Panc1 (cell line): Measurements from ENCODE around the gene FCMR. TPM values are rescaled to one million over a fixed set of nuclear protein-coding genes. Genes with fewer than 3 reads are reported as not detected.
A peak's percentile ranks its signal among the peaks of the same experiment; 100 is the strongest.
"Not testable (repeated sequence)": the region's sequence is repeated elsewhere in the genome, so short reads cannot be mapped to it uniquely, and the experiment has no call there.

Experiments
- ATAC-seq: fragments of 200-7000 bp; cut with Tn5 transposase; 2 replicates; pipeline ENCODE4 v1.9.1; 2020; ENCODE audit warnings: mild to moderate bottlenecking, moderate library complexity
- BruUV-seq: library from RNA; stranded (reverse); fragments of 400-500 nt; replicated peaks from 2 replicates; lab custom pipeline; 2021; lab: Mats Ljungman, UMichigan
- CTCF ChIA-PET: fragments of 300-600 bp; sonication (Branson Sonifier 250); formaldehyde crosslinking; loops from one replicate; lab custom pipeline; 2022; ENCODE audit warnings: antibody characterized with exemption; lab: Charles Lee
- POLR2A ChIA-PET: fragments of 300-600 bp; sonication (Branson Sonifier 250); formaldehyde crosslinking; loops from one replicate; lab custom pipeline; 2022; ENCODE audit warnings: antibody characterized with exemption; lab: Charles Lee
- DNase-seq: peaks from one replicate; pipeline ENCODE4 v3.0.0-alpha.2; 2010; ENCODE audit warnings: low read depth, low spot score
- H3K27ac ChIP-seq: 2 replicates; pipeline ENCODE4 v1.5.1; 2011; ENCODE audit warnings: mild to moderate bottlenecking, low read length, inconsistent platforms
- H3K27me3 ChIP-seq: fragments of 200-500 bp; sonication (Bioruptor generic); 2 replicates; pipeline ENCODE4 v1.6.0; 2014; ENCODE audit warnings: low read length, inconsistent platforms; ENCODE audit not compliant: control insufficient read depth, insufficient read depth
- H3K36me3 ChIP-seq: fragments of 200-500 bp; sonication (Bioruptor generic); 2 replicates; pipeline ENCODE4 v1.5.1; 2014; ENCODE audit warnings: inconsistent platforms, mild to moderate bottlenecking, low read length, moderate library complexity; ENCODE audit not compliant: control insufficient read depth, insufficient read depth
- H3K4me1 ChIP-seq: 2 replicates; pipeline ENCODE4 v1.5.1; 2011; ENCODE audit warnings: inconsistent platforms, mild to moderate bottlenecking, low read length, moderate library complexity; ENCODE audit not compliant: control insufficient read depth, insufficient read depth
- H3K4me3 ChIP-seq, 2 experiments: 2 replicates each; pipeline ENCODE4 v1.5.1; 2011 to 2012; ENCODE audit warnings: low read depth in 2 of 2, low read length in 2 of 2, mild to moderate bottlenecking in 2 of 2, inconsistent platforms in 1 of 2, moderate library complexity in 1 of 2
- H3K9me3 ChIP-seq: fragments of 200-500 bp; sonication (Bioruptor generic); 2 replicates; pipeline ENCODE4 v1.5.1; 2014; ENCODE audit warnings: low read depth, mild to moderate bottlenecking, inconsistent platforms, low read length, moderate library complexity; ENCODE audit not compliant: control insufficient read depth, insufficient read depth
- POLR2AphosphoS5 ChIP-seq: IDR thresholded peaks from 2 replicates; pipeline ENCODE4 v1.6.1; 2012; ENCODE audit warnings: mild to moderate bottlenecking, low read depth, low read length, moderate library complexity
- SIN3A ChIP-seq: IDR thresholded peaks from 2 replicates; pipeline ENCODE4 v1.6.1; 2012; ENCODE audit warnings: low read depth, mild to moderate bottlenecking, low read length, moderate library complexity, borderline replicate concordance; ENCODE audit not compliant: insufficient read depth
- TCF7L2 ChIP-seq: IDR thresholded peaks from 2 replicates; pipeline ENCODE4 v1.6.1; 2011; ENCODE audit warnings: mild to moderate bottlenecking, low read depth, low read length, inconsistent platforms
- in situ Hi-C: cut with HindIII; loops from 2 replicates; pipeline ENCODE4 v1.10.0; 2016; ENCODE audit warnings: low sequenced_read_pairs, low pct_unique_long_range_greater_than_20kb
- intact Hi-C: fragments of 100-400 bp; cut with micrococcal nuclease; formaldehyde crosslinking; loops from one replicate; pipeline ENCODE4 v1.10.0; 2022; ENCODE audit not compliant: unreplicated experiment
- total RNA-seq: library from RNA; stranded (reverse); gene quantifications from one replicate; pipeline ENCODE4 v1.2.1, GENCODE V29; 2021; ENCODE audit not compliant: unreplicated experiment
- TF ChIP-seq, protein P1 (sequence below), 2 experiments: IDR thresholded peaks; 2 replicates each; pipeline ENCODE4 v1.6.1; 2011 to 2012; ENCODE audit warnings: low read depth in 2 of 2, control low read depth in 1 of 2, low read length in 1 of 2, mild to moderate bottlenecking in 1 of 2, moderate library complexity in 1 of 2; ENCODE audit not compliant: insufficient read depth in 1 of 2
- TF ChIP-seq, protein P2 (sequence below): fragments of 450-650 bp; IDR thresholded peaks from 2 replicates; pipeline ENCODE4 v1.5.1; 2017; ENCODE audit warnings: mild to moderate bottlenecking

Gene FCMR
- total RNA-seq, 1 experiment from 2014 or later: 0.41 TPM

DNA sequence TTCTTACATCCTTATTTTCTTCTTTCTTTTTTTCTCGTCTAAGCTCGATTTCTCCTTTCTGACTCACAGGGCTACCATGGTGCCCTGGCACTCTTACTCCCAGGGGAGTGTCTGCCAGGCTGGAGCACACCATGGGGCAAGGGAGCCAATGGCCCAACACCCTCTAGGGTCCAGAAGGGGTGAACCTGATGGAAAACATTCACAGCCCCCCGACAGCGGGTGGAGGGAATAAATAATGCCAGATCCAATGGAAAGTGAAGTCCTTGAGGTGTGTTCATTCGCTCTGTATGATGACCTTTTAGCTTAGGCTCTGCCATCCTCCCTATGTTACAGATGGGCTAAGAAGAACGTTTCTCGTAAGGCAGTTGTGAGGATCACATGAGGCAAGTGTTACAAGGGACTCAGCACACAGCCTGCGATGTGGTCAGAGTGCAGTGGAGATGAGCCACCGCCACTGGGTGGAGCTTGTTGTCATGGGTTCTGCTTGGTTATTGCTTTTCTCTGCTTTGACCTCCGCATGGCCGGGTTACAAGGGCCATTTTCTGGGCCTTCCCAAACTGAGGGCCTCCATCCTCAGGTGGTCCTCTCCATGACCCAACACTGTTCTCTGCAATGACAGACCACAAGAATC lies 3.5 kb upstream of the FCMR start:
- ChIA-PET POLR2A (no interaction called here), CTCF (interaction anchor here (0.6 to 1.1 kb wide), 2 partner anchors 13 to 210 kb away, joined by 3 to 4 read pairs; no protein-coding TSS in a partner anchor)
- TF ChIP-seq, protein P1, sequence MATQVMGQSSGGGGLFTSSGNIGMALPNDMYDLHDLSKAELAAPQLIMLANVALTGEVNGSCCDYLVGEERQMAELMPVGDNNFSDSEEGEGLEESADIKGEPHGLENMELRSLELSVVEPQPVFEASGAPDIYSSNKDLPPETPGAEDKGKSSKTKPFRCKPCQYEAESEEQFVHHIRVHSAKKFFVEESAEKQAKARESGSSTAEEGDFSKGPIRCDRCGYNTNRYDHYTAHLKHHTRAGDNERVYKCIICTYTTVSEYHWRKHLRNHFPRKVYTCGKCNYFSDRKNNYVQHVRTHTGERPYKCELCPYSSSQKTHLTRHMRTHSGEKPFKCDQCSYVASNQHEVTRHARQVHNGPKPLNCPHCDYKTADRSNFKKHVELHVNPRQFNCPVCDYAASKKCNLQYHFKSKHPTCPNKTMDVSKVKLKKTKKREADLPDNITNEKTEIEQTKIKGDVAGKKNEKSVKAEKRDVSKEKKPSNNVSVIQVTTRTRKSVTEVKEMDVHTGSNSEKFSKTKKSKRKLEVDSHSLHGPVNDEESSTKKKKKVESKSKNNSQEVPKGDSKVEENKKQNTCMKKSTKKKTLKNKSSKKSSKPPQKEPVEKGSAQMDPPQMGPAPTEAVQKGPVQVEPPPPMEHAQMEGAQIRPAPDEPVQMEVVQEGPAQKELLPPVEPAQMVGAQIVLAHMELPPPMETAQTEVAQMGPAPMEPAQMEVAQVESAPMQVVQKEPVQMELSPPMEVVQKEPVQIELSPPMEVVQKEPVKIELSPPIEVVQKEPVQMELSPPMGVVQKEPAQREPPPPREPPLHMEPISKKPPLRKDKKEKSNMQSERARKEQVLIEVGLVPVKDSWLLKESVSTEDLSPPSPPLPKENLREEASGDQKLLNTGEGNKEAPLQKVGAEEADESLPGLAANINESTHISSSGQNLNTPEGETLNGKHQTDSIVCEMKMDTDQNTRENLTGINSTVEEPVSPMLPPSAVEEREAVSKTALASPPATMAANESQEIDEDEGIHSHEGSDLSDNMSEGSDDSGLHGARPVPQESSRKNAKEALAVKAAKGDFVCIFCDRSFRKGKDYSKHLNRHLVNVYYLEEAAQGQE (IDR thresholded peaks at IDR 0.05; ENCODE audit: insufficient read depth in 1 of 2, low read depth in 2 of 2, low read length in 1 of 2): no peak
- TF ChIP-seq POLR2AphosphoS5: no peak
- no peak for TF ChIP-seq TCF7L2
- TF ChIP-seq, protein P2, sequence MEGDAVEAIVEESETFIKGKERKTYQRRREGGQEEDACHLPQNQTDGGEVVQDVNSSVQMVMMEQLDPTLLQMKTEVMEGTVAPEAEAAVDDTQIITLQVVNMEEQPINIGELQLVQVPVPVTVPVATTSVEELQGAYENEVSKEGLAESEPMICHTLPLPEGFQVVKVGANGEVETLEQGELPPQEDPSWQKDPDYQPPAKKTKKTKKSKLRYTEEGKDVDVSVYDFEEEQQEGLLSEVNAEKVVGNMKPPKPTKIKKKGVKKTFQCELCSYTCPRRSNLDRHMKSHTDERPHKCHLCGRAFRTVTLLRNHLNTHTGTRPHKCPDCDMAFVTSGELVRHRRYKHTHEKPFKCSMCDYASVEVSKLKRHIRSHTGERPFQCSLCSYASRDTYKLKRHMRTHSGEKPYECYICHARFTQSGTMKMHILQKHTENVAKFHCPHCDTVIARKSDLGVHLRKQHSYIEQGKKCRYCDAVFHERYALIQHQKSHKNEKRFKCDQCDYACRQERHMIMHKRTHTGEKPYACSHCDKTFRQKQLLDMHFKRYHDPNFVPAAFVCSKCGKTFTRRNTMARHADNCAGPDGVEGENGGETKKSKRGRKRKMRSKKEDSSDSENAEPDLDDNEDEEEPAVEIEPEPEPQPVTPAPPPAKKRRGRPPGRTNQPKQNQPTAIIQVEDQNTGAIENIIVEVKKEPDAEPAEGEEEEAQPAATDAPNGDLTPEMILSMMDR: no peak
- no peak for TF ChIP-seq SIN3A
- H3K4me3 ChIP-seq: no peak overlapping the region
- intact Hi-C loops: no loop called here
- no peaks in the 10 kb centered on the region for H3K27me3 ChIP-seq
- H3K4me1 ChIP-seq: no peaks in the 10 kb centered on the region
- in situ Hi-C loops: no loop called here
- BruUV-seq: no TSS peak
- peak; percentile 58 for ATAC-seq
- no peaks in the 10 kb centered on the region for H3K9me3 ChIP-seq
- DNase-seq: no peak
- H3K36me3 ChIP-seq: no peaks in the 10 kb centered on the region
- H3K27ac ChIP-seq: no peak overlapping the region

DNA sequence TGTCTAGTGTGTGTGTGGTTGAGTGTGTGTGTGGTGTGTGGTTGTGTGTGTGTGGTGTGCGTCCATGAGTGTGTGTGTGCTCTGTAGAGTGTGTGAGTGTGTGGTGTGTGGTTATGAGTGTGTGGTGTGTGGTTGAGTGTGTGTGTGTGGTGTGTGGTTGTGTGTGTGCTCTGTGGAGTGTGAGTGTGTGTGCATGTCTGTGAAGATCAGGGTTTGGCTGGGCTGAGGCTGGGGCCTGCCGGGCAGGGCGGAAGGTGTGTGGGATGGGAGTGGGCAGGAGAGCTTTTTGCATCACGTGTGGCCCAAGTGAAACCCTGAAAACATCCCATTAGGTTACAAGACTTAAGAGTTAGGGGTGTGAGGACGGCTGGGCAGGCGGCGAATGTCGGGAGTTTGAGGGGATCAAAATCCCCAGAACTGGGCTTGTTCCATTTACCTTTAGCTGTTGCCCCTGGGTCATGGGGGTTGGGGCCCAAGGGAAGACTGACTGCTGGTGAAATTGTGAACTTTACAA lies 2.9 kb upstream of the FCMR start:
- ChIA-PET POLR2A (no interaction called here), CTCF (interaction anchor here (0.6 to 1.1 kb wide), 2 partner anchors 12 to 209 kb away, joined by 3 to 4 read pairs; no protein-coding TSS in a partner anchor)
- no TSS peak for BruUV-seq
- ATAC-seq (0 out of 2 replicates have a peak, but pooled peaks have one; percentile 30), DNase-seq (no peak)
- in situ Hi-C loops: no loop called here
- no peaks in the 10 kb centered on the region for H3K4me1 ChIP-seq
- no peaks in the 10 kb centered on the region for H3K36me3 ChIP-seq
- H3K9me3 ChIP-seq: no peaks in the 10 kb centered on the region
- TF ChIP-seq, protein P2: no peak
- TF ChIP-seq, protein P1 (IDR thresholded peaks at IDR 0.05; ENCODE audit: insufficient read depth in 1 of 2, low read depth in 2 of 2, low read length in 1 of 2): no peak
- TF ChIP-seq SIN3A (no peak), POLR2AphosphoS5 (no peak), TCF7L2 (no peak)
- H3K4me3 ChIP-seq: no peak overlapping the region
- H3K27me3 ChIP-seq: no peaks in the 10 kb centered on the region
- no peak overlapping the region for H3K27ac ChIP-seq
- intact Hi-C loops: no loop called here

DNA sequence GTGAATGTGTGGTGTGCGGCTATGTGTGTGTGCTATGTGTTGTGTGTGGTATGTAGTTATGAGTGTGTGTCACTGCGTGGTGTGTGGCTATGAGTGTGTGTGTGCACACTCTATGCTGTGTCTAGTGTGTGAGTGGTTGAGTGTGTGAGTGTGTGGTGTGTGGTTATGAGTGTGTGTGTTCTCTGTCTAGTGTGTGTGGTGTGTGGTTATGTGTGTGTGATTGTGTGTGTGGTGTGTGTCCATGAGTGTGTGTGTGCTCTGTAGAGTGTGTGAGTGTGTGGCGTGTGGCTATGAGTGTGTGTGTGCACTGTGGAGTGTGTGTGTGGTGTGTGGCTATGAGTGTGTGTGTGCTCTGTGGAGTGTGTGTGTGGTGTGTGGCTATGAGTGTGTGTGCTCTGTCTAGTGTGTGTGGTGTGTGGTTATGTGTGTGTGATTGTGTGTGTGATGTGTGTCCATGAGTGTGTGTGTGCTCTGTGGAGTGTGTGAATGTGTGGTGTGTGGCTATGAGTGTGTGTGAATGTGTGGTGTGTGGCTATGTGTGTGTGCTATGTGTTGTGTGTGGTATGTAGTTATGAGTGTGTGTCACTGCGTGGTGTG lies 2.3 kb upstream of the FCMR start:
- DNase-seq, H3K4me1 ChIP-seq, H3K36me3 ChIP-seq, ATAC-seq, CTCF ChIA-PET, H3K4me3 ChIP-seq, in situ Hi-C loops, H3K27ac ChIP-seq, intact Hi-C loops, H3K27me3 ChIP-seq, BruUV-seq, H3K9me3 ChIP-seq, POLR2A ChIA-PET: not testable (repeated sequence)
